Measurements from ENCODE around the gene NME8.
A peak's percentile ranks its signal among the peaks of the same experiment; 100 is the strongest.
"Not testable (repeated sequence)": the region's sequence is repeated elsewhere in the genome, so short reads cannot be mapped to it uniquely, and the experiment has no call there.

NME8 gene, protein sequence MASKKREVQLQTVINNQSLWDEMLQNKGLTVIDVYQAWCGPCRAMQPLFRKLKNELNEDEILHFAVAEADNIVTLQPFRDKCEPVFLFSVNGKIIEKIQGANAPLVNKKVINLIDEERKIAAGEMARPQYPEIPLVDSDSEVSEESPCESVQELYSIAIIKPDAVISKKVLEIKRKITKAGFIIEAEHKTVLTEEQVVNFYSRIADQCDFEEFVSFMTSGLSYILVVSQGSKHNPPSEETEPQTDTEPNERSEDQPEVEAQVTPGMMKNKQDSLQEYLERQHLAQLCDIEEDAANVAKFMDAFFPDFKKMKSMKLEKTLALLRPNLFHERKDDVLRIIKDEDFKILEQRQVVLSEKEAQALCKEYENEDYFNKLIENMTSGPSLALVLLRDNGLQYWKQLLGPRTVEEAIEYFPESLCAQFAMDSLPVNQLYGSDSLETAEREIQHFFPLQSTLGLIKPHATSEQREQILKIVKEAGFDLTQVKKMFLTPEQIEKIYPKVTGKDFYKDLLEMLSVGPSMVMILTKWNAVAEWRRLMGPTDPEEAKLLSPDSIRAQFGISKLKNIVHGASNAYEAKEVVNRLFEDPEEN

GRCh38 chr7:37848297-37848696 is at the start of gene NME8:
Gene NME8, plus strand, starts transcription at chr7:37848597. Its CDS starts 1,670 bp downstream, at chr7:37850267.
- DNase-seq = no peak

DNA sequence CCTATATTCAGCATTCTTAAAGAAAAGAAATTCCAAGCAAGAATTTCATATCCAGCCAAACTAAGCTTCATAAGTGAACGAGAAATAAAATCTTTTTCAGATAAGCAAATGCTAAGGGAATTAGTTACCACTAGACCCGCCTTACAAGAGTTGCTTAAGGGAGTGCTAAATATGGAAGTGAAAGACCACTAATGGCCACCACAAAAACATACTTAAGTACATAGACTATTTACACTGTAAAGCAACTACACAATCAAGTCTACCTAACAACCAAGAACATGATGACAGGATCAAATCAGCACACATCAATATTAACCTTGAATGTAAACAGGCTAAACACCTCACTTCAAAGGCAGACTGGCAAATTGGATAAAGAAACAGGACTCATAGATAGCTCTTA is 42.2 kb upstream of the NME8 start:
- no peak for DNase-seq

- not testable (repeated sequence) for DNase-seq
These were observed 36.2 kb upstream of the NME8 start for GRCh38 chr7:37812161-37812580.

- no peak for DNase-seq
These were observed 32.6 kb upstream of the NME8 start for GRCh38 chr7:37815671-37816371.

GRCh38 chr7:37816922-37817590 is 31.3 kb upstream of the NME8 start:
- no peak for DNase-seq

DNA sequence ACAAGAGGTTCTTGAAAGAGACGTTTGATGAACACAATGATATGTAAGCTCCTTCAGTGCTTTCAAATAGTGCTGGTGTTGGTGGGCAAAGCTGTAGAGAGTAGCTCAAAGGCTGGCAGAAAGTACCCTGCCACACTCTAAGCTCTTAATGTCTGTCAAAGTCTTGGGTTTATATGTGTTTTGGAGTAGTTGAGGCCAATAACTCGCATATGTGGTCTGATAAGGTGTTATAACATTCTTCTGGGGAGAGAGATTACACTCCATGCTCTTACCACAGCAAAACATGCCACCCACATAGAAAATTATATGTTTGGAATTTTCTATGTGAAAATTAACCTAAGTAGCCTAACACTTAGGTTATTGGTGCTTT is 30.8 kb upstream of the NME8 start:
- no peak for DNase-seq

GRCh38 chr7:37817996-37818720 is 30.2 kb upstream of the NME8 start:
- no peak for DNase-seq

- DNase-seq = no peak
These were observed 27.5 kb upstream of the NME8 start for GRCh38 chr7:37820708-37821468.

DNA sequence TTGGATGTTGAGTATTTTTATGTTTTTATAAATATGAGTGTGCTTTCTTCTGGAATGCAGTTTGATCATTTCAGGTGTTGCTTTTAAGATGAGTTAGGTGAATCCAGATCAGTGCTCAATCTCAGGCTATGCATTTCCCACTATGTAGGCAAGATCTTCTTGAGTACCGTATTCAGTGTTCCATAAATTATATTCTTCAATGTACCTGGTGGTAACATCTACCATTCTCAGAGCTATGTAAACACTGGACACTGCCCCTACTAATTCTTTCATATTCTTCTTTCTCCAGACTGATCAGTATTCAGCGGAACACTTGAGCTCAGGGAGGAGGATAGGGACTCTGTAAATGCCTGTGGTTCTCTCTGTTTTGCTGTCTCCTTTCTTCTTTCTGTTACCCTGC is 25.5 kb upstream of the NME8 start:
- DNase-seq = no peak

- no peak for DNase-seq
These were observed 24.8 kb upstream of the NME8 start for GRCh38 chr7:37823557-37823956.

DNA sequence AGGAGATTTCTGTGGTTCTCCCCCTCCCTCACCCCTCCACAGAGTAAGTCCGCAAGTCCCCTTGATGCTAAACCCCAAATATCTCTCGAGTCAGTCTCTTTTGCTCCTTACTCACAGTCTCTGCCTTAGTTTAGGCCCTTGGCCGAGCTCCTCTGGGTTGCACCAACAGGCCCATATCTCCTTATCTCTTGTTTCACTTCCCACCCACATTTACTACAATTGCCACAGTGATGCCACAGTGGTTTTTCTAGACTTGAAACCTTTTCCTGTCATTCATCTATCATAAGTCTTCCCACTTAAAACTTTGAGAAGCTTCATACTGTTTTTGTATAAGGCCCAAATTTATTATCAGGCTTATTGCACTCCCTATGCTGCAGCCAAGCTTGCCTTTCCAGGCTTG is 23.4 kb upstream of the NME8 start:
- no peak for DNase-seq

DNA sequence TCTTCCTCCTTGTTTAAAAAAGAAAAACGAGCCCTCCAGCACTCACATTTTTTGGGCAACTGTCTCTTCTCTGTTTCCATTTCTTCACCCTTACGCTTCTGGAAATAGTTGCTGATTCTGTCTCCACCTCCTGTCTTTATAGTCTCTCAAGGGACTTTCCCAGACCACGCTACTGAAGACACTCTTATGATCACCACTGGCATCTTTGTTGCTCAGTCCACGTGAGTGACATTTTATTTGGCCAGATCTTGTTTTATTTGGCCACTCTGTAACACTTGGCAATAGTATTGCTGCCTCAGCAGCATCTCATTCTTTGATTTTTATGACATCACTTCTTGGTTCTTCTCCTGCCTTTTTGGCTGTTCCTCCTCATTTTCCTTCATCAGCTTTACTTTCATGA is 21.6 kb upstream of the NME8 start:
- no peak for DNase-seq

- DNase-seq = no peak
These were observed 17.2 kb upstream of the NME8 start for GRCh38 chr7:37831244-37831643.

GRCh38 chr7:37832194-37832593 is 16.2 kb upstream of the NME8 start:
- no peak for DNase-seq

GRCh38 chr7:37833107-37833817 is 15.1 kb upstream of the NME8 start:
- peak; percentile 24 to 26 for DNase-seq

GRCh38 chr7:37833818-37834146 is 14.6 kb upstream of the NME8 start:
- DNase-seq = no peak

DNA sequence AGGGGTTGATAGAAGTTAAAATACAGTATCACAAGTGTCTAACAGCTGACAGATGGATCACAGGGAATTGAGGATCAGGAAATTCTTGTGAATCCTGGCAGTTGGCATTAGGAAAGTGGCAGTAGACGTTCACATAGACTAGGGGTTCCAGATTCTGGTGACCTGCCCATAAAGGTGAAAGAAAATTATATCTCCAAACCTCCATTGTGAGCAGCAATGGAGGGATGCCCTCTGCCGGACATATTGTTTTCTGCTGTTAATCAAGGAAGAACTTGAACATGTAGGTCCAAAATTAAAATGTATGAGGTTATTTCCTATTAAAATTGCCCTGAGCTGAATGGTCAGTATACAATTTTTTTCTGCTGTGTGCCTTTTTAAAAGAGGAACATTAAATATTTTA is 5.1 kb downstream of the NME8 start:
- DNase-seq = no peak

DNA sequence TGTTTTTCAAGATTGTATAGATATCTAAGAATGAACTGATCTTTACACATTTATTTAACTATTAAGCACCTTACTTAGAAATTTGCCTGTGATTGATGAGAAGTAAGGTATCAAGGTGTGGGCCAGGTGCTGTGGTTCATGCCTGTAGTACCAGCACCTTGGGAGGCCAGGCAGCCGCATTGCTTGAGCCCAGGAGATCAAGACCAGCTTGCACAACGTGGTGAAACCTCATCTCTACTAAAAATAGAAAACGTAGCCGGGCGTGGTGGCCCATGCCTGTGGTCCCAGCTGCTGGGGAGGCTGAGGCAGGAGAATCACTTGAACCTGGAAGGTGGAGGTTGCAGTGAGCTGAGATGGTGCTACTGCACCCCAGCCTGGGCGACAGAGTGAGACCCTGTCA is 33.7 kb downstream of the NME8 start:
- DNase-seq = no peak

DNA sequence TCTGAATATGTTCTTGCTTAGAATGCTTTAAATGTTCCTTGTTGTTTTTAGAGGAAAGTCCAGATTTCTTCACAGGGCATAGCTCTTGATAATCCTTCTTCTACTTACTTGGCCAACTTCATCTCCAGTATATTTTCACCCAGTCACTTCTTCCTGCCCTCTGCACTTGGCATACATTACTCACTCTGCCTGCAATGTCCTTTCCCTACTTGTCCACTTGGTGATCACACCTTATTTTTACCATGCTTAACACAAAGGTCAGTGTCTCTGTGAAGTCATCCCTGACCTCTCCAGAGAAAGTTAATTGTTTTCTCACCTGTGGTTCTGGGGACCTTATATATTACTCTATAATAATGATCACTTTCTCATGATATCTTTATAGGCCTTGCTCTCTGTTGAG is 45.0 kb downstream of the NME8 start:
- no peak for DNase-seq

DNA sequence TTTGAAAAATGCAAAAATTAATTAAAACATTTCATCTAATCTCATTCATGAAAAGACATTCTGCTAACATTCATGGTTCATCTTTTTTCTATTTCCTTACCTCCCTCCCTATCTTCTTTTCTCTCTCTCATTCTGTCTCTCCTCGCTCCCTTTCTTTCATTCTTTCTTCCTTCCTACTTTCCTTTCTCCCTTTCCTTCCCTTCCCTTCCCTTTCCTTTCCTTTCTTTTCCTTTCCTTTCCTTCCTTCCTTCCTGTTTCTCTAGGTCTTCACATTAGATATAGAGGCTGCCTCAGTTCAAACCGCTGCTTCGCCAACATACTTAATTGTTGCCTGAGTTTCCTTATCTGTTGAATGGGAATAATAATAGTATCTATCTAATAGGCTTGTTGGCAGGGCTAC is 46.3 kb downstream of the NME8 start:
- no peak for DNase-seq

GRCh38 chr7:37899712-37900247 is 51.4 kb downstream of the NME8 start:
- no peak for DNase-seq
